AG04450 (cell line): ENCODE measurements around the gene PLCL1. TPM values are rescaled to one million over a fixed set of nuclear protein-coding genes. Genes with fewer than 3 reads are reported as not detected.

Source experiments
- CTCF ChIA-PET: fragments of 300-600, 350-600 bp; formaldehyde crosslinking; extraction: SDS; loops from one replicate; lab custom pipeline; 2022; ENCODE audit warnings: antibody characterized with exemption, inconsistent platforms; lab: Charles Lee
- POLR2A ChIA-PET: fragments of 350-600 bp; formaldehyde crosslinking; extraction: SDS; loops from one replicate; lab custom pipeline; 2021; ENCODE audit warnings: antibody characterized with exemption, inconsistent platforms; lab: Yijun Ruan, JAX
- DNase-seq: peaks from one replicate; pipeline ENCODE4 v3.0.0-alpha.2; 2011; ENCODE audit warnings: low read depth, low spot score
- H3K27ac ChIP-seq: one replicate; pipeline ENCODE4 v1.5.1; 2012; ENCODE audit warnings: low read depth, low read length, control low read depth
- H3K27me3 ChIP-seq: one replicate; pipeline ENCODE4 v1.6.0; 2012; ENCODE audit warnings: low read length; ENCODE audit not compliant: control insufficient read depth, insufficient read depth
- H3K4me3 ChIP-seq: 2 replicates; pipeline ENCODE4 v1.5.1; 2011; ENCODE audit warnings: mild to moderate bottlenecking, low read depth, low read length, control low read depth
- H3K9me3 ChIP-seq: 2 replicates; pipeline ENCODE4 v1.5.1; 2012; ENCODE audit warnings: low read length; ENCODE audit not compliant: control insufficient read depth, insufficient read depth
- polyA plus RNA-seq: library from polyadenylated mRNA; depleted of rRNA; stranded (reverse); fragments of >200 nt; gene quantifications from 2 replicates; pipeline ENCODE4 v1.2.3, GENCODE V29; 2011
- TF ChIP-seq, protein P1 (sequence below): IDR thresholded peaks from 2 replicates; pipeline ENCODE4 v1.5.1; 2011; ENCODE audit warnings: low read depth, low read length, control low read depth, inconsistent platforms

The PLCL1 gene
- polyA plus RNA-seq, 1 experiment: 0.43 TPM

DNA sequence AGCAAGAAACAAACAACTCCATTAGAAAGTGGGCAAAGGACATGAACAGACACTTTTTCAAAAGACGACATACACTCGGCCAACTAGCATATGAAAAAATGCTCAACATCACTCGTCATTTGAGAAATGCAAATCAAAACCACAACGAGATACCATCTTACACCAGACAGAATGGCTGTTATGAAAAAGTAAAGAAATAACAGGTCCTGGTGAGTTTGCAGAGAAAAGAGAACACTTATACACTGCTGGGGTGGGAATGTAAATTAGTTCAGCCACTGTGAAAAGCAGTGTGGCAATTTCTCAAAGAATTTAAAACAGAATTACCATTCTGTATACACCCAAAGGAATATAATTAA is 130.5 kb downstream of the PLCL1 start:
- CTCF ChIA-PET: no interaction called here
- POLR2A ChIA-PET: no interaction called here
- DNase-seq: no peak
- Histone ChIP-seq H3K4me3 (no peak overlapping the region), H3K27me3 (no peaks in the 10 kb centered on the region), H3K27ac (no peak overlapping the region), H3K9me3 (no peaks in the 10 kb centered on the region)
- TF ChIP-seq, protein P1, sequence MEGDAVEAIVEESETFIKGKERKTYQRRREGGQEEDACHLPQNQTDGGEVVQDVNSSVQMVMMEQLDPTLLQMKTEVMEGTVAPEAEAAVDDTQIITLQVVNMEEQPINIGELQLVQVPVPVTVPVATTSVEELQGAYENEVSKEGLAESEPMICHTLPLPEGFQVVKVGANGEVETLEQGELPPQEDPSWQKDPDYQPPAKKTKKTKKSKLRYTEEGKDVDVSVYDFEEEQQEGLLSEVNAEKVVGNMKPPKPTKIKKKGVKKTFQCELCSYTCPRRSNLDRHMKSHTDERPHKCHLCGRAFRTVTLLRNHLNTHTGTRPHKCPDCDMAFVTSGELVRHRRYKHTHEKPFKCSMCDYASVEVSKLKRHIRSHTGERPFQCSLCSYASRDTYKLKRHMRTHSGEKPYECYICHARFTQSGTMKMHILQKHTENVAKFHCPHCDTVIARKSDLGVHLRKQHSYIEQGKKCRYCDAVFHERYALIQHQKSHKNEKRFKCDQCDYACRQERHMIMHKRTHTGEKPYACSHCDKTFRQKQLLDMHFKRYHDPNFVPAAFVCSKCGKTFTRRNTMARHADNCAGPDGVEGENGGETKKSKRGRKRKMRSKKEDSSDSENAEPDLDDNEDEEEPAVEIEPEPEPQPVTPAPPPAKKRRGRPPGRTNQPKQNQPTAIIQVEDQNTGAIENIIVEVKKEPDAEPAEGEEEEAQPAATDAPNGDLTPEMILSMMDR: no peak

DNA sequence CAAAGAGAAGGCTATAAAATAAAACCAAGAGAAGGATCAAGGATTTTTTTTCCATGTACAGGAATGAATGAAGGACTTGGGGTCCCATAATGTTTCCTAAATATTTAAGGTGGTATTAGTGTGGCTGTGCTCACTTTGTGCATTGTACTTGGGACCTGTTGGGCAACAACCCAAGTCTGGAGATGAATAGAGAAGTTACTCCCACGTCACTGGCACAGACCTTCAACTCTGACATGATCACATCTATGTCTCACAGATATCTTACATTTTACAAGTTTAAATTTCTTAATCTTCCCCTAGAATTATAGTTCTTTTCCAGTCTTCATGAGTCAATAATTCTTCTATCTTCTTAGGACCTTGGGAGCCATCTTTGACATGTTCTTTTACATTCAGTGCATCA is 133.4 kb downstream of the PLCL1 start:
- TF ChIP-seq, protein P1: no peak
- DNase-seq: no peak
- H3K9me3 ChIP-seq: no peaks in the 10 kb centered on the region
- POLR2A ChIA-PET: no interaction called here
- H3K4me3 ChIP-seq: no peak overlapping the region
- no peaks in the 10 kb centered on the region for H3K27me3 ChIP-seq
- H3K27ac ChIP-seq: no peak overlapping the region
- CTCF ChIA-PET: no interaction called here

DNA sequence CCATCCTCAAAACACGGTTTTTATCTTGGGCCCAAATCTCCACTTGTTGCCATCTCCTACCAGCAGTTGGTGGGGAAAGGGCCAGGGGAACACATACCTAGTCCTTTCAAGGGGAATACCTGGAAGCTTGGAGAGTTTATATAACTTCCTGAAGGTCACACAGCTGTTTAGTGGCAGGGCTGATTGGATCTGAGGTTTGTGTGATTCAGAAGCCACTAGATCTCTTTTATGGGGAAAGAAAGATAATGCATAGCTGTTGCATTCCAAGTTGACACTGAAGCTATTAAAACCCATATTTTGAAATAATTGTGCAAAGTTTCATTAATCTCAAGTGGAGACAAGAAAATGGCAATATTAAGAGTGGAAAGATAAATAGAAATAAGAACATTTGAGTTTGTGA is 134.2 kb downstream of the PLCL1 start:
- H3K27me3 ChIP-seq: no peaks in the 10 kb centered on the region
- no peak overlapping the region for H3K4me3 ChIP-seq
- CTCF ChIA-PET: no interaction called here
- TF ChIP-seq, protein P1: no peak
- no peak overlapping the region for H3K27ac ChIP-seq
- no peaks in the 10 kb centered on the region for H3K9me3 ChIP-seq
- POLR2A ChIA-PET: no interaction called here
- DNase-seq: no peak

DNA sequence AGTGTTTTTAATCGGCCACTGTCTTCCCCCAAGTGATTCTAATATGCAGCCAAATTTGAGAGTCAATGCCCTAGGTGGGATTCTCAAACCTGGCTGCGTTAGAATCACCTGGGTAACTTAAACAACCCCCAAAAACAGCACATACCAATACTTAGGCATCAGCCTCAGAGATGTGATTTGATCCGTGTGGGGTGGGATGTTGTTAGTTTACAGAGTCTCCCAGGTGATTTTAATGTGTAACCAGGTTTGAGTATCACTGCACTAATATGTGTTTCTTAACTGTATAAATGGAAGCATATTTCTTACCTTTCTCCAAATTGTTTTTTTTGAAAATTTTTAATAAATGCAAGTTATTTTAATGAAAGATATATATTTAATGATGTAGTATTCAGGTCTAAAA is 135.4 kb downstream of the PLCL1 start:
- TF ChIP-seq, protein P1: no peak
- H3K4me3 ChIP-seq: no peak overlapping the region
- CTCF ChIA-PET: no interaction called here
- POLR2A ChIA-PET: no interaction called here
- DNase-seq: no peak
- no peak overlapping the region for H3K27ac ChIP-seq
- H3K9me3 ChIP-seq: no peaks in the 10 kb centered on the region
- no peaks in the 10 kb centered on the region for H3K27me3 ChIP-seq

DNA sequence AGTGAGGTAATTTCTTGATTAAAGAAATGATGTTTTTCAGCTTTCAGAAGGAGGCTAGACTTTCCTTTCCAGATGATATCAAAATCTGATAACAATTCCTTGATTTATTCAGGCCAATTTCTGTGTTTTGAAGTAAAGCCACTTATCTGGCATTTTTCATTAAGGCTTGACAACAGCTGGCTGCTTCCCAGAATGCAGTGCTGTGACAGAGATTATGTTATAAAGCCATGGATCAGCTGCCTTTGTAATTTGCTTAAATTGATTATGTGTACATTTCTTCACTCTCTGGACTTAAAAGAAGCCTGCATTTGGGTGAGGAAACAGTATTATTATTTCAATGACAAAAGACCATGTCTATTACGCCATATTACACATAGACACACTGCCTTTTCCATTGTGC is 136.0 kb downstream of the PLCL1 start:
- ChIA-PET POLR2A (no interaction called here), CTCF (interaction anchor here (0.6 kb wide), 1 partner anchor 357 kb away, joined by 4 read pairs; no protein-coding TSS in a partner anchor)

More for the DNA sequence above, 136.0 kb downstream of the PLCL1 start:
- Histone ChIP-seq H3K9me3 (no peaks in the 10 kb centered on the region), H3K27ac (no peak overlapping the region), H3K4me3 (no peak overlapping the region), H3K27me3 (no peaks in the 10 kb centered on the region)
- TF ChIP-seq, protein P1: no peak
- DNase-seq: no peak
